H1 (cell line): ENCODE results near the gene SLCO4A1. TPM values are rescaled to one million over a fixed set of nuclear protein-coding genes. Genes with fewer than 3 reads are reported as not detected.

Experiments used
- CTCF ChIA-PET: fragments of 300-600 bp; sonication (Branson Sonifier 250); formaldehyde crosslinking; loops from one replicate; lab custom pipeline; 2021; ENCODE audit not compliant: partially characterized antibody; lab: Charles Lee
- POLR2A ChIA-PET: fragments of 300-600 bp; sonication (Branson Sonifier 250); formaldehyde crosslinking; loops from one replicate; lab custom pipeline; 2021; ENCODE audit warnings: inconsistent platforms; ENCODE audit not compliant: partially characterized antibody; lab: Charles Lee
- DNase-seq, 2 experiments: peaks; one replicate each; pipeline versions ENCODE4 v3.0.0 to v3.0.0-alpha.2; 2010 to 2022; ENCODE audit warnings: low spot score in 2 of 2, low read depth in 1 of 2, mixed read lengths in 1 of 2
- FAIRE-seq: peaks from 2 replicates; lab custom pipeline; 2011; peaks lifted over from hg19 to GRCh38; lab: Jason Lieb, UNC
- H2AFZ ChIP-seq: 2 replicates; pipeline ENCODE4 v1.8.1; 2012; ENCODE audit warnings: low read length, inconsistent platforms
- H2AK5ac ChIP-seq: 2 replicates; pipeline ENCODE4 v1.6.1; 2013; ENCODE audit warnings: low read depth, low read length
- H2BK120ac ChIP-seq: replicated peaks from 2 replicates; pipeline ENCODE3; 2013; ENCODE audit warnings: low read depth, low read length, inconsistent platforms
- H2BK12ac ChIP-seq: 2 replicates; pipeline ENCODE4 v1.6.1; 2013; ENCODE audit warnings: low read depth, low read length
- H2BK15ac ChIP-seq: 2 replicates; pipeline ENCODE4 v1.6.1; 2013; ENCODE audit warnings: low read length
- H2BK20ac ChIP-seq: 2 replicates; pipeline ENCODE4 v1.6.1; 2013; ENCODE audit warnings: low read length
- H2BK5ac ChIP-seq: 2 replicates; pipeline ENCODE4 v1.6.1; 2013; ENCODE audit warnings: low read depth, low read length
- H3K14ac ChIP-seq: 2 replicates; pipeline ENCODE4 v1.6.1; 2013; ENCODE audit warnings: inconsistent platforms; ENCODE audit not compliant: insufficient read length
- H3K18ac ChIP-seq: 2 replicates; pipeline ENCODE4 v1.6.1; 2013; ENCODE audit warnings: low read length; ENCODE audit errors: extremely low read depth
- H3K23ac ChIP-seq: 2 replicates; pipeline ENCODE4 v1.6.1; 2013; ENCODE audit warnings: inconsistent platforms; ENCODE audit not compliant: insufficient read length
- H3K23me2 ChIP-seq: 2 replicates; pipeline ENCODE4 v1.6.1; 2013; ENCODE audit warnings: low read depth, low read length
- H3K27ac ChIP-seq: 2 replicates; pipeline ENCODE4 v1.6.1; 2011; ENCODE audit warnings: low read depth, low read length, inconsistent platforms
- H3K27me3 ChIP-seq, 4 experiments: replicated peaks in 1 of 4; 1 replicate in 1 of 4; 2 replicates in 3 of 4; pipeline versions ENCODE4 v1.6.1 to v1.8.1; 2011 to 2013; ENCODE audit warnings: low read length in 3 of 4, mild to moderate bottlenecking in 3 of 4, inconsistent platforms in 2 of 4, mixed read lengths in 2 of 4, moderate library complexity in 1 of 4; ENCODE audit not compliant: control insufficient read depth in 3 of 4, insufficient read depth in 3 of 4; ENCODE audit errors: extremely low read depth in 1 of 4
- H3K36me3 ChIP-seq, 4 experiments: 2 replicates each; pipeline versions ENCODE4 v1.6.1 to v1.8.1; 2011 to 2013; ENCODE audit warnings: mild to moderate bottlenecking in 4 of 4, low read length in 3 of 4, moderate library complexity in 2 of 4, control low read depth in 1 of 4, inconsistent platforms in 1 of 4; ENCODE audit not compliant: insufficient read depth in 4 of 4, control insufficient read depth in 2 of 4
- H3K4ac ChIP-seq: replicated peaks from 2 replicates; pipeline ENCODE3; 2013; ENCODE audit warnings: low read length, low read depth, mixed read lengths, inconsistent platforms; ENCODE audit not compliant: insufficient read length
- H3K4me1 ChIP-seq, 4 experiments: replicated peaks in 1 of 4; 1 replicate in 1 of 4; 2 replicates in 3 of 4; pipeline versions ENCODE4 v1.6.1 to v1.8.1; 2011 to 2013; ENCODE audit warnings: low read length in 3 of 4, inconsistent platforms in 2 of 4, mixed read lengths in 1 of 4; ENCODE audit not compliant: insufficient read depth in 4 of 4, control insufficient read depth in 3 of 4
- H3K4me2 ChIP-seq, 2 experiments: 2 replicates each; pipeline versions ENCODE4 v1.6.1 to v1.8.1; 2011 to 2013; ENCODE audit warnings: low read depth in 2 of 2, low read length in 2 of 2, control low read depth in 1 of 2, inconsistent platforms in 1 of 2, mild to moderate bottlenecking in 1 of 2; ENCODE audit not compliant: insufficient read depth in 1 of 2
- H3K4me3 ChIP-seq, 4 experiments: fragments of 200-600, 300-600 bp in 1 of 4; sonication (generic), shearing (Covaris generic), sonication (Bioruptor Twin) in 1 of 4; 2 replicates each; pipeline versions ENCODE4 v1.5.1 to v1.8.1; 2011 to 2016; ENCODE audit warnings: low read length in 4 of 4, low read depth in 3 of 4, control low read depth in 2 of 4, inconsistent platforms in 2 of 4, mild to moderate bottlenecking in 2 of 4, mixed read lengths in 1 of 4, moderate library complexity in 1 of 4; ENCODE audit not compliant: insufficient read depth in 2 of 4; ENCODE audit errors: extremely low read depth in 1 of 4
- H3K56ac ChIP-seq: replicated peaks from 2 replicates; pipeline ENCODE3; 2013; ENCODE audit warnings: low read depth, mild to moderate bottlenecking, mixed read lengths, low read length, inconsistent platforms; ENCODE audit not compliant: insufficient read length
- H3K79me1 ChIP-seq: 2 replicates; pipeline ENCODE4 v1.6.1; 2013; ENCODE audit warnings: low read depth, low read length, control low read depth
- H3K79me2 ChIP-seq, 2 experiments: 2 replicates each; pipeline versions ENCODE4 v1.6.1 to v1.8.1; 2012 to 2013; ENCODE audit warnings: low read length in 2 of 2, mild to moderate bottlenecking in 2 of 2, inconsistent platforms in 1 of 2; ENCODE audit not compliant: insufficient read depth in 2 of 2, control insufficient read depth in 1 of 2
- H3K9ac ChIP-seq, 4 experiments: replicated peaks in 1 of 4; 1 replicate in 1 of 4; 2 replicates in 3 of 4; pipeline versions ENCODE4 v1.6.1 to v1.8.1; 2011 to 2013; ENCODE audit warnings: low read depth in 3 of 4, low read length in 3 of 4, control low read depth in 2 of 4, mild to moderate bottlenecking in 2 of 4, moderate library complexity in 2 of 4, inconsistent platforms in 1 of 4; ENCODE audit errors: extremely low read depth in 1 of 4
- H3K9me3 ChIP-seq, 2 experiments: 2 replicates each; pipeline versions ENCODE4 v1.6.1 to v1.8.1; 2012 to 2013; ENCODE audit warnings: mild to moderate bottlenecking in 2 of 2, moderate library complexity in 2 of 2, control low read depth in 1 of 2, inconsistent platforms in 1 of 2, low read depth in 1 of 2, low read length in 1 of 2, mixed read lengths in 1 of 2; ENCODE audit not compliant: insufficient read depth in 2 of 2
- H4K20me1 ChIP-seq, 2 experiments: replicated peaks in 1 of 2; 2 replicates each; pipeline versions ENCODE3 to v1.8.1; 2011 to 2013; ENCODE audit warnings: inconsistent platforms in 2 of 2, low read length in 2 of 2, mild to moderate bottlenecking in 1 of 2; ENCODE audit not compliant: insufficient read depth in 2 of 2, control insufficient read depth in 1 of 2
- H4K5ac ChIP-seq: 2 replicates; pipeline ENCODE4 v1.6.1; 2013; ENCODE audit warnings: low read length, low read depth, mixed read lengths, inconsistent platforms; ENCODE audit not compliant: insufficient read length
- H4K8ac ChIP-seq: 2 replicates; pipeline ENCODE4 v1.8.0; 2013; ENCODE audit warnings: mild to moderate bottlenecking, moderate library complexity, low read length, inconsistent platforms; ENCODE audit not compliant: insufficient read depth; ENCODE audit errors: extremely low read depth
- H4K91ac ChIP-seq: replicated peaks from 2 replicates; pipeline ENCODE3; 2013; ENCODE audit warnings: low read length, mixed read lengths, inconsistent platforms; ENCODE audit not compliant: insufficient read length
- BACH1 ChIP-seq: IDR thresholded peaks from 2 replicates; pipeline ENCODE4 v1.6.1; 2012; ENCODE audit warnings: low read length, improper control_type of control experiment
- HDAC2 ChIP-seq, 2 experiments: fragments of 300-600 bp in 1 of 2; sonication (generic) in 1 of 2; IDR thresholded peaks; 2 replicates each; pipeline ENCODE4 v1.6.1; 2011 to 2012; ENCODE audit warnings: low read depth in 2 of 2, low read length in 2 of 2, mild to moderate bottlenecking in 2 of 2, moderate library complexity in 2 of 2, borderline replicate concordance in 1 of 2, inconsistent platforms in 1 of 2
- KDM1A ChIP-seq: fragments of 200-600, 300-600 bp; sonication (generic); IDR thresholded peaks from 2 replicates; pipeline ENCODE4 v1.7.1; 2016; ENCODE audit warnings: mild to moderate bottlenecking, low read length, borderline replicate concordance
- KDM5A ChIP-seq: fragments of 200-600 bp; IDR thresholded peaks from 2 replicates; pipeline ENCODE4 v1.7.1; 2012; ENCODE audit warnings: mild to moderate bottlenecking, low read length, inconsistent platforms, mixed read lengths
- RAD21 ChIP-seq, 2 experiments: IDR thresholded peaks in 1 of 2; conservative IDR thresholded peaks in 1 of 2; 2 replicates each; pipeline ENCODE4 v1.6.1; 2011; ENCODE audit warnings: low read depth in 2 of 2, low read length in 2 of 2, improper control_type of control experiment in 1 of 2, inconsistent platforms in 1 of 2, mild to moderate bottlenecking in 1 of 2, moderate library complexity in 1 of 2
- SAP30 ChIP-seq: fragments of 300-600 bp; sonication (generic); IDR thresholded peaks from 2 replicates; pipeline ENCODE4 v1.7.1; 2012; ENCODE audit warnings: low read length, moderate library complexity, mild to moderate bottlenecking, inconsistent platforms; ENCODE audit not compliant: insufficient read depth, insufficient replicate concordance
- SIRT6 ChIP-seq: IDR thresholded peaks from one replicate; pipeline ENCODE4 v1.7.1; 2012; ENCODE audit warnings: low read length, inconsistent platforms
- SP4 ChIP-seq: IDR thresholded peaks from 2 replicates; pipeline ENCODE4 v1.6.1; 2012; ENCODE audit warnings: low read length, inconsistent platforms
- SRF ChIP-seq: IDR thresholded peaks from 2 replicates; pipeline ENCODE4 v1.6.1; 2011; ENCODE audit warnings: mild to moderate bottlenecking, low read depth, low read length, moderate library complexity
- WGBS, 2 experiments: shearing (Covaris generic) in 1 of 2; methylation state at CpG; one replicate each; pipeline versions ENCODE4 v1.1.6 to v1.1.7; 2013 to 2015; ENCODE audit warnings: low lambda C conversion rate in 2 of 2, mixed read lengths in 2 of 2, inconsistent platforms in 1 of 2, low coverage in 1 of 2, missing lambda C conversion rate in 1 of 2; ENCODE audit not compliant: insufficient replicate concordance in 2 of 2, insufficient coverage in 1 of 2, insufficient read length in 1 of 2; ENCODE audit errors: extremely low coverage in 1 of 2, missing lambda C conversion rate in 1 of 2; 5-methylcytosine and 5-hydroxymethylcytosine counted together
- polyA plus RNA-seq, 7 experiments: library from polyadenylated mRNA; depleted of rRNA in 3 of 7; stranded (reverse) in 5 of 7; unstranded in 2 of 7; fragments of >200 nt in 5 of 7; fragments of 200-250 nt in 2 of 7; gene quantifications; 1 replicate in 5 of 7; 2 replicates in 1 of 7; 4 replicates in 1 of 7; pipeline versions ENCODE4 v1.2.1 to v1.2.3, GENCODE V29; 2011 to 2013; ENCODE audit warnings: missing spikeins in 2 of 7, mixed read lengths in 2 of 7
- total RNA-seq: library from RNA; stranded (reverse); fragmentation: NEBNext Ultra II Directional; extraction: Animal tissue kit (Norgen Biotek cat#: 25700); gene quantifications from 2 replicates; pipeline ENCODE4 v1.2.1, GENCODE V29; 2021
- TF ChIP-seq, protein P1 (sequence below): IDR thresholded peaks from 2 replicates; pipeline ENCODE4 v1.6.1; 2011; ENCODE audit warnings: low read depth, mild to moderate bottlenecking, low read length; ENCODE audit not compliant: insufficient read depth
- TF ChIP-seq, protein P2 (sequence below): IDR thresholded peaks from 2 replicates; pipeline ENCODE4 v1.6.1; 2012; ENCODE audit warnings: inconsistent platforms
- TF ChIP-seq, protein P3 (sequence below): IDR thresholded peaks from 2 replicates; pipeline ENCODE4 v1.6.1; 2012; ENCODE audit warnings: inconsistent platforms

Gene SLCO4A1
- total and polyA plus RNA-seq, 2 of the 8 experiments (the other 6 are each of a cell fraction or from before 2014, with no cell fraction given) = 10.5 to 18.5 TPM

DNA sequence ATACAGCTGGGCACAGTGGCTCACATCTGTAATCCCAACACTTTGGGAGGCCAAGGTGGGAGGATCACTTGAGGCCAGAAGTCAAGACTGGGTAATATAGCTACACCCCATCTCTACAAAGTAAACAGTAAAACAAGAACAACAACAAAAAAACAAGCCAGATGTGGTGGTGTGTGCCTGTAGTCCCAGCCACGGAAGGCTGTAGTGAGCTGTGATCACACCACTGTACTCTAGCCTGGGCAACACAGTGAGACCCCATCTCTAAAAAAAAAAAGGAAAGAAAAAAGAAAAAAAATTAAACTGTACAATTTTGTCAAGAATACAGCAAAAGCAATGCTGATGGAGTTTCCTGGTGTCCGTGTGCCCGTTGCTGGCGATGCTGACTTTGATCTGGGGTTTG, 47.2 kb upstream of the SLCO4A1 start:
- Histone ChIP-seq H3K4me3 (no peak overlapping the region), H3K18ac (no peak overlapping the region), H3K79me1 (no peaks in the 10 kb centered on the region), H4K8ac (no peak overlapping the region), H3K27ac (no peak overlapping the region), H3K56ac (no peak overlapping the region), H3K27me3 (no peaks in the 10 kb centered on the region; a peak in 1 of 7 replicates), H3K23ac (no peak overlapping the region), H3K9ac (no peak overlapping the region), H4K91ac (no peak overlapping the region), H2AK5ac (no peak overlapping the region), H3K14ac (no peak overlapping the region), H3K4me2 (no peak overlapping the region), H2BK20ac (no peak overlapping the region), H3K79me2 (no peaks in the 10 kb centered on the region), H3K9me3 (no peaks in the 10 kb centered on the region), H3K23me2 (peaks cover 3% of the 10 kb centered on the region), H3K36me3 (no peaks in the 10 kb centered on the region), H2AFZ (no peak overlapping the region), H2BK15ac (no peak overlapping the region), H4K20me1 (peaks cover 0 to 7% of the 10 kb centered on the region in 2 experiments), H2BK5ac (no peak overlapping the region), H2BK120ac (no peak overlapping the region), H2BK12ac (no peak overlapping the region), H3K4me1 (no peaks in the 10 kb centered on the region; a peak in 2 of 7 replicates), H4K5ac (no peak overlapping the region), H3K4ac (no peak overlapping the region)
- DNase-seq = no peak
- CTCF ChIA-PET = interaction anchor here (1.0 to 1.8 kb wide), 7 partner anchors 11 to 132 kb away, joined by 3 to 6 read pairs (median 4); no protein-coding TSS in a partner anchor
- POLR2A ChIA-PET = no interaction called here
- FAIRE-seq = no peak
- 91% methylated on average over 4 of the region's 4 CpGs; no CpG with 5 or more reads in 1 of the 2 experiments for WGBS, 2 experiments
- TF ChIP-seq, protein P1, sequence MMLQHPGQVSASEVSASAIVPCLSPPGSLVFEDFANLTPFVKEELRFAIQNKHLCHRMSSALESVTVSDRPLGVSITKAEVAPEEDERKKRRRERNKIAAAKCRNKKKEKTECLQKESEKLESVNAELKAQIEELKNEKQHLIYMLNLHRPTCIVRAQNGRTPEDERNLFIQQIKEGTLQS = no peak
- TF ChIP-seq SAP30 = no peak
- TF ChIP-seq RAD21 (IDR thresholded peaks at IDR 0.05 in 1 of 2, conservative IDR thresholded peaks at IDR 0.05 in 1 of 2; ENCODE audit: low read depth in 2 of 2, low read length in 2 of 2) = no peak
- no peak for TF ChIP-seq KDM1A
- TF ChIP-seq SP4 = no peak
- TF ChIP-seq, protein P2, sequence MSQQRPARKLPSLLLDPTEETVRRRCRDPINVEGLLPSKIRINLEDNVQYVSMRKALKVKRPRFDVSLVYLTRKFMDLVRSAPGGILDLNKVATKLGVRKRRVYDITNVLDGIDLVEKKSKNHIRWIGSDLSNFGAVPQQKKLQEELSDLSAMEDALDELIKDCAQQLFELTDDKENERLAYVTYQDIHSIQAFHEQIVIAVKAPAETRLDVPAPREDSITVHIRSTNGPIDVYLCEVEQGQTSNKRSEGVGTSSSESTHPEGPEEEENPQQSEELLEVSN = no peak
- no peak for TF ChIP-seq KDM5A
- TF ChIP-seq BACH1 = no peak
- TF ChIP-seq, protein P3, sequence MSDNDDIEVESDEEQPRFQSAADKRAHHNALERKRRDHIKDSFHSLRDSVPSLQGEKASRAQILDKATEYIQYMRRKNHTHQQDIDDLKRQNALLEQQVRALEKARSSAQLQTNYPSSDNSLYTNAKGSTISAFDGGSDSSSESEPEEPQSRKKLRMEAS = no peak
- no peak for TF ChIP-seq SIRT6
- TF ChIP-seq HDAC2 (IDR thresholded peaks at IDR 0.05; ENCODE audit: borderline replicate concordance in 1 of 2, low read depth in 2 of 2, low read length in 2 of 2) = no peak
- no peak for TF ChIP-seq SRF
